Gastroesophageal sphincter (tissue), 4 donors: ENCODE data around the gene DOP1B. TPM values are rescaled to one million over a fixed set of nuclear protein-coding genes. Genes with fewer than 3 reads are reported as not detected.

Experiments
- ATAC-seq: fragments of 150-250 bp; one replicate; pipeline ENCODE4 v1.9.1; 2016; ENCODE audit warnings: mild to moderate bottlenecking, moderate library complexity
- H3K27ac ChIP-seq, 4 donors: fragments of 200-600 bp; sonication (generic) in 3 of 4; 1 replicate in 3 of 4; 2 replicates in 1 of 4; pipeline ENCODE4 v1.5.1; 2016 to 2019
- H3K27me3 ChIP-seq: fragments of 200-600 bp; sonication (generic); one replicate; pipeline ENCODE4 v1.5.1; 2019
- H3K36me3 ChIP-seq, 2 donors: fragments of 200-600 bp; sonication (generic); one replicate each; pipeline ENCODE4 v1.5.1; 2019; ENCODE audit warnings: control low read depth in 1 of 2
- H3K4me1 ChIP-seq, 3 donors: fragments of 200-600 bp; sonication (generic); 1 replicate in 2 of 3; 2 replicates in 1 of 3; pipeline ENCODE4 v1.5.1; 2016 to 2019; ENCODE audit warnings: control low read depth in 2 of 3
- H3K4me3 ChIP-seq, 2 donors: fragments of 200-600 bp; sonication (generic); one replicate each; pipeline ENCODE4 v1.5.1; 2019; ENCODE audit warnings: mild to moderate bottlenecking in 1 of 2, moderate library complexity in 1 of 2
- H3K9me3 ChIP-seq, 3 donors: fragments of 200-600 bp; sonication (generic); one replicate each; pipeline ENCODE4 v1.5.1; 2017 to 2019; ENCODE audit warnings: control low read depth in 2 of 3
- EP300 ChIP-seq: sonication (generic); formaldehyde crosslinking; IDR thresholded peaks from one replicate; pipeline ENCODE4 v1.6.1; 2017; ENCODE audit warnings: antibody characterized with exemption, mild to moderate bottlenecking
- POLR2A ChIP-seq, 2 donors: fragments of 450-650 bp; IDR thresholded peaks; one replicate each; pipeline ENCODE4 v1.6.1; 2017; ENCODE audit warnings: antibody characterized with exemption in 2 of 2, mild to moderate bottlenecking in 2 of 2, moderate library complexity in 1 of 2
- POLR2AphosphoS5 ChIP-seq: sonication (generic); formaldehyde crosslinking; IDR thresholded peaks from one replicate; pipeline ENCODE4 v1.6.1; 2017; ENCODE audit warnings: antibody characterized with exemption
- WGBS, 2 donors: methylation state at CpG; one replicate each; pipeline ENCODE4 v1.1.5; 2018; ENCODE audit warnings: low coverage in 1 of 2; 5-methylcytosine and 5-hydroxymethylcytosine counted together
- total RNA-seq, 4 donors: library from RNA; depleted of rRNA; stranded (reverse); fragments of >200 nt; gene quantifications; one replicate each; pipeline ENCODE4 v1.1.0, GENCODE V29; 2016
- TF ChIP-seq, protein P1 (sequence below), 4 experiments: fragments of 200-600 bp in 2 of 4; fragments of 450-650 bp in 2 of 4; sonication (generic) in 1 of 4; IDR thresholded peaks; one replicate each; pipeline ENCODE4 v1.5.1; 2017 to 2019; ENCODE audit warnings: antibody characterized with exemption in 4 of 4, mild to moderate bottlenecking in 2 of 4, moderate library complexity in 2 of 4

DOP1B gene
- total RNA-seq, 4 donors from 2014 or later, result 7.2 to 12.0 (median 10.4) TPM

DNA sequence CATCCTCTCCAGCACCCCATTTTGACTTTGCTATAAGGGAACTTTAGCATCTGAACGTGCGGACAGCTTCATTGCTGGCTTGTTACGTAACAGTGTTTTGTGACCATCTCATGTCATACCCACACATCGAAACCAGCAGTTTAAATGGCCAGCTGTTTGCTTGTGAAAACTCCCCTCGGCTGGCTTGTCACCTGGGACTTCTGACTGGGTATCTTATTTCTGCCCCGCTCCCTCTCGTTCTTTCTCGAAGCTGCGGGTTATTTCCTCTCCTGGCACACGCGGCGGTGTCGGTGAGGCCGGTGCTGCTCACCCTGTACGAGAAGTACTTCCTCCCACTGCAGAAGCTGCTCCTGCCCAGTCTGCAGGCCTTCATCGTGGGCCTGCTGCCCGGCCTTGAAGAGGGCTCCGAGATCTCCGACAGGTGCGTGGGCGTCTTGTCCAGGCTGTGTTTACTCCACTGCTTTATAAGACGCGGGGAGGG, 43.5 kb downstream of the DOP1B start:
- no peak for ATAC-seq
- 81 to 96% methylated on average over 4 to 6 of the region's 23 CpGs for WGBS, 2 donors

GRCh38 chr21:36202726-36203602, 46.3 kb downstream of the DOP1B start:
- TF ChIP-seq EP300 (no peak), POLR2A (IDR thresholded peaks at IDR 0.05) (no peak), POLR2AphosphoS5 (no peak)
- no peaks in the 10 kb centered on the region for H3K9me3 ChIP-seq
- 77 to 80% methylated on average over 6 of the region's 10 CpGs for WGBS, 2 donors
- H3K27me3 ChIP-seq, result no peaks in the 10 kb centered on the region
- H3K27ac ChIP-seq, result no peak overlapping the region
- no peaks in the 10 kb centered on the region for H3K4me1 ChIP-seq
- ATAC-seq, result no peak
- peaks cover 0 to 36% of the 10 kb centered on the region in 2 donors for H3K36me3 ChIP-seq
- H3K4me3 ChIP-seq, result no peak overlapping the region

More for the DNA sequence above, 43.5 kb downstream of the DOP1B start:
- TF ChIP-seq, protein P1, sequence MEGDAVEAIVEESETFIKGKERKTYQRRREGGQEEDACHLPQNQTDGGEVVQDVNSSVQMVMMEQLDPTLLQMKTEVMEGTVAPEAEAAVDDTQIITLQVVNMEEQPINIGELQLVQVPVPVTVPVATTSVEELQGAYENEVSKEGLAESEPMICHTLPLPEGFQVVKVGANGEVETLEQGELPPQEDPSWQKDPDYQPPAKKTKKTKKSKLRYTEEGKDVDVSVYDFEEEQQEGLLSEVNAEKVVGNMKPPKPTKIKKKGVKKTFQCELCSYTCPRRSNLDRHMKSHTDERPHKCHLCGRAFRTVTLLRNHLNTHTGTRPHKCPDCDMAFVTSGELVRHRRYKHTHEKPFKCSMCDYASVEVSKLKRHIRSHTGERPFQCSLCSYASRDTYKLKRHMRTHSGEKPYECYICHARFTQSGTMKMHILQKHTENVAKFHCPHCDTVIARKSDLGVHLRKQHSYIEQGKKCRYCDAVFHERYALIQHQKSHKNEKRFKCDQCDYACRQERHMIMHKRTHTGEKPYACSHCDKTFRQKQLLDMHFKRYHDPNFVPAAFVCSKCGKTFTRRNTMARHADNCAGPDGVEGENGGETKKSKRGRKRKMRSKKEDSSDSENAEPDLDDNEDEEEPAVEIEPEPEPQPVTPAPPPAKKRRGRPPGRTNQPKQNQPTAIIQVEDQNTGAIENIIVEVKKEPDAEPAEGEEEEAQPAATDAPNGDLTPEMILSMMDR (IDR thresholded peaks at IDR 0.05), result no peak
- TF ChIP-seq POLR2A (IDR thresholded peaks at IDR 0.05) (no peak), POLR2AphosphoS5 (no peak), EP300 (no peak)
- H3K27me3 ChIP-seq, result no peaks in the 10 kb centered on the region
- H3K4me3 ChIP-seq, result no peak overlapping the region
- no peak overlapping the region for H3K27ac ChIP-seq
- peaks cover 0 to 36% of the 10 kb centered on the region in 2 donors for H3K36me3 ChIP-seq
- no peaks in the 10 kb centered on the region for H3K9me3 ChIP-seq
- H3K4me1 ChIP-seq, result no peaks in the 10 kb centered on the region

GRCh38 chr21:36203603-36203889, 46.9 kb downstream of the DOP1B start:
- no peak for TF ChIP-seq EP300
- TF ChIP-seq, protein P1 (IDR thresholded peaks at IDR 0.05), result no peak
- TF ChIP-seq POLR2A (IDR thresholded peaks at IDR 0.05), result no peak
- TF ChIP-seq POLR2AphosphoS5, result no peak
- H3K27ac ChIP-seq, result no peak overlapping the region
- no peaks in the 10 kb centered on the region for H3K9me3 ChIP-seq
- WGBS, 2 donors, result 20 to 22% methylated on average over 1 of the region's 1 CpG
- H3K4me1 ChIP-seq, result no peaks in the 10 kb centered on the region
- ATAC-seq, result no peak
- no peak overlapping the region for H3K4me3 ChIP-seq
- peaks cover 0 to 34% of the 10 kb centered on the region in 2 donors for H3K36me3 ChIP-seq
- no peaks in the 10 kb centered on the region for H3K27me3 ChIP-seq

DNA sequence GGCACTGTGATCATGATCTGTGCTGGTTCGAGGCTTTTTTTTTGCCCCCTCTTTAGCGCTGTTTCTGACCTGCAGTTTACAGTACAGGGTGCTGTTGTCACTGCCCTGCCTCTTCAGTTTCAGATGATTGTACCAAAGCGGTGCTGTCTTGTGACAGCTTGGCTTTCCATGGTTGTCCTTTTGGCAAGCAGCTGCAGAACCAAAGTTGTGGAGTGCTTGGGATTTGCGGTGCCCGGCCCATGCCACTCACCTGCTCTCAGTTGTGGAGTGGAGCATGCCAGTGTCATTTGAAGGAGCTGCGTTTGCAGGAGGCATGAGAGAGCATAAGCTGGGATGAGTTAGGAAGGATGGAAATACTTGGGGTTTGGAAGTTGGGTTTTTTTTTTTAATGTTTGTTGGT, 48.4 kb downstream of the DOP1B start:
- H3K9me3 ChIP-seq, result no peaks in the 10 kb centered on the region
- TF ChIP-seq, protein P1 (IDR thresholded peaks at IDR 0.05), result no peak
- TF ChIP-seq EP300 (no peak), POLR2A (IDR thresholded peaks at IDR 0.05) (no peak), POLR2AphosphoS5 (no peak)
- H3K27me3 ChIP-seq, result no peaks in the 10 kb centered on the region
- 85% methylated on average over 3 of the region's 6 CpGs; no CpG with 5 or more reads in 1 of the 2 donors for WGBS, 2 donors
- ATAC-seq, result no peak
- no peak overlapping the region for H3K4me3 ChIP-seq
- no peaks in the 10 kb centered on the region for H3K4me1 ChIP-seq
- peaks cover 0 to 33% of the 10 kb centered on the region in 2 donors for H3K36me3 ChIP-seq
- no peak overlapping the region for H3K27ac ChIP-seq

DNA sequence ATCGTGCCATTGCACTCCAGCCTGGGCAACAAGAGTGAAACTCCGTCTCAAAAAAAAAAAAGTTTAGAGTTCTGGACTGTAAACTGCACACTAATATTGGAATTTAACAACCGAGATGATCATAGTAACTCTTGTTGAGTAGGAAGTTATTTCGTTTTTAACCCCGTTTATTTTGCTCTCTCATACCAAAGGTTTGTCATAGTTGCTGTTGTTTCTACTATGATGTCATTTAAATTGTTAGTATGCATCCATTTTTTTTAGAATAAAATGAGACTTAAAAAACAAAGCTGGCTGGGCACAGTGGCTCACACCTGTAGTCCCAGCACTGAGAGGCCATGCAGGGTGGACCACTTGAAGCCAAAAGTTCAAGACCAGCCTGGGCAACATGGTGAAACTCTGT, 49.3 kb downstream of the DOP1B start:
- no peak overlapping the region for H3K27ac ChIP-seq
- ATAC-seq, result no peak

More for the DNA sequence above, 49.3 kb downstream of the DOP1B start:
- TF ChIP-seq POLR2A (IDR thresholded peaks at IDR 0.05), result no peak
- TF ChIP-seq, protein P1 (IDR thresholded peaks at IDR 0.05), result no peak
- TF ChIP-seq POLR2AphosphoS5, result no peak
- TF ChIP-seq EP300, result no peak
- Histone ChIP-seq H3K27me3 (no peaks in the 10 kb centered on the region), H3K36me3 (peaks cover 0 to 26% of the 10 kb centered on the region in 2 donors), H3K9me3 (no peaks in the 10 kb centered on the region), H3K4me1 (no peaks in the 10 kb centered on the region), H3K4me3 (no peak overlapping the region)
- WGBS, 2 donors, result 80 to 91% methylated on average over 5 of the region's 5 CpGs

Other genes with a start within 250 kb of the DOP1B start
- 10 to 100 TPM; 11.2 to 34.2 (median 15.2) TPM for gene SETD4, start 96.3 kb upstream of the DOP1B start, total RNA-seq
- gene CBR1, start 86.8 kb upstream of the DOP1B start, total RNA-seq, result 100 to 1,000 TPM in 3 of 4 donors, 10 to 100 TPM in 1; 65.6 to 192 (median 138) TPM
- gene CBR3, start 21.7 kb upstream of the DOP1B start, total RNA-seq, result 10 to 100 TPM in 3 of 4 donors, 1 to 10 TPM in 1; 9.6 to 20.9 (median 14.0) TPM
- gene MORC3, start 163.4 kb downstream of the DOP1B start, total RNA-seq, result 10 to 100 TPM; 31.0 to 54.8 (median 48.4) TPM
- 1 to 10 TPM in 2 of 4 donors, under 1 TPM in 2; 0.31 to 2.1 (median 1.1) TPM for gene CHAF1B, start 228.6 kb downstream of the DOP1B start, total RNA-seq